ENCODE data around the gene C1QB. TPM values are rescaled to one million over a fixed set of nuclear protein-coding genes. Genes with fewer than 3 reads are reported as not detected.

The C1QB gene
- total and polyA plus RNA-seq, 2 experiments from 2014 or later: not detected

DNA sequence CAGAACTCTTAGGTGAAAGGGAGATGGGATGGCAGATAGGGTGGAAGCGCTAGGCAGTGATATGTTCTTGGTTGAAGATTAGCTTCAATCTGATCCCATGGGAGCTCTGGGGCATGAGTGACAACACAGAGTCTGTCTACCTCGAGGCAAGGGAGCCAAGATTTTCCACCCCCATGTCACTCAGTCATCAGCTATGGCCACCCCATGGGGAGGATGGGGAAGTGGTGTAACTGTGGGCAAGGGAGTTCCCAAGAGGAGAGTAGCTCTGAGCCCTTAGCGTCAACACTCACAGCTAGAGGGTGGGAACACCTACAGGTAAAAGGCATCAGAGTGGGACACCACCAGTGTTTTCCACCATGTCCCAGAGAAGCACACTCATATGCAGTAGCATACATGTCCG lies 46.9 kb upstream of the C1QB start (continued):
- TF ChIP-seq, protein P1, sequence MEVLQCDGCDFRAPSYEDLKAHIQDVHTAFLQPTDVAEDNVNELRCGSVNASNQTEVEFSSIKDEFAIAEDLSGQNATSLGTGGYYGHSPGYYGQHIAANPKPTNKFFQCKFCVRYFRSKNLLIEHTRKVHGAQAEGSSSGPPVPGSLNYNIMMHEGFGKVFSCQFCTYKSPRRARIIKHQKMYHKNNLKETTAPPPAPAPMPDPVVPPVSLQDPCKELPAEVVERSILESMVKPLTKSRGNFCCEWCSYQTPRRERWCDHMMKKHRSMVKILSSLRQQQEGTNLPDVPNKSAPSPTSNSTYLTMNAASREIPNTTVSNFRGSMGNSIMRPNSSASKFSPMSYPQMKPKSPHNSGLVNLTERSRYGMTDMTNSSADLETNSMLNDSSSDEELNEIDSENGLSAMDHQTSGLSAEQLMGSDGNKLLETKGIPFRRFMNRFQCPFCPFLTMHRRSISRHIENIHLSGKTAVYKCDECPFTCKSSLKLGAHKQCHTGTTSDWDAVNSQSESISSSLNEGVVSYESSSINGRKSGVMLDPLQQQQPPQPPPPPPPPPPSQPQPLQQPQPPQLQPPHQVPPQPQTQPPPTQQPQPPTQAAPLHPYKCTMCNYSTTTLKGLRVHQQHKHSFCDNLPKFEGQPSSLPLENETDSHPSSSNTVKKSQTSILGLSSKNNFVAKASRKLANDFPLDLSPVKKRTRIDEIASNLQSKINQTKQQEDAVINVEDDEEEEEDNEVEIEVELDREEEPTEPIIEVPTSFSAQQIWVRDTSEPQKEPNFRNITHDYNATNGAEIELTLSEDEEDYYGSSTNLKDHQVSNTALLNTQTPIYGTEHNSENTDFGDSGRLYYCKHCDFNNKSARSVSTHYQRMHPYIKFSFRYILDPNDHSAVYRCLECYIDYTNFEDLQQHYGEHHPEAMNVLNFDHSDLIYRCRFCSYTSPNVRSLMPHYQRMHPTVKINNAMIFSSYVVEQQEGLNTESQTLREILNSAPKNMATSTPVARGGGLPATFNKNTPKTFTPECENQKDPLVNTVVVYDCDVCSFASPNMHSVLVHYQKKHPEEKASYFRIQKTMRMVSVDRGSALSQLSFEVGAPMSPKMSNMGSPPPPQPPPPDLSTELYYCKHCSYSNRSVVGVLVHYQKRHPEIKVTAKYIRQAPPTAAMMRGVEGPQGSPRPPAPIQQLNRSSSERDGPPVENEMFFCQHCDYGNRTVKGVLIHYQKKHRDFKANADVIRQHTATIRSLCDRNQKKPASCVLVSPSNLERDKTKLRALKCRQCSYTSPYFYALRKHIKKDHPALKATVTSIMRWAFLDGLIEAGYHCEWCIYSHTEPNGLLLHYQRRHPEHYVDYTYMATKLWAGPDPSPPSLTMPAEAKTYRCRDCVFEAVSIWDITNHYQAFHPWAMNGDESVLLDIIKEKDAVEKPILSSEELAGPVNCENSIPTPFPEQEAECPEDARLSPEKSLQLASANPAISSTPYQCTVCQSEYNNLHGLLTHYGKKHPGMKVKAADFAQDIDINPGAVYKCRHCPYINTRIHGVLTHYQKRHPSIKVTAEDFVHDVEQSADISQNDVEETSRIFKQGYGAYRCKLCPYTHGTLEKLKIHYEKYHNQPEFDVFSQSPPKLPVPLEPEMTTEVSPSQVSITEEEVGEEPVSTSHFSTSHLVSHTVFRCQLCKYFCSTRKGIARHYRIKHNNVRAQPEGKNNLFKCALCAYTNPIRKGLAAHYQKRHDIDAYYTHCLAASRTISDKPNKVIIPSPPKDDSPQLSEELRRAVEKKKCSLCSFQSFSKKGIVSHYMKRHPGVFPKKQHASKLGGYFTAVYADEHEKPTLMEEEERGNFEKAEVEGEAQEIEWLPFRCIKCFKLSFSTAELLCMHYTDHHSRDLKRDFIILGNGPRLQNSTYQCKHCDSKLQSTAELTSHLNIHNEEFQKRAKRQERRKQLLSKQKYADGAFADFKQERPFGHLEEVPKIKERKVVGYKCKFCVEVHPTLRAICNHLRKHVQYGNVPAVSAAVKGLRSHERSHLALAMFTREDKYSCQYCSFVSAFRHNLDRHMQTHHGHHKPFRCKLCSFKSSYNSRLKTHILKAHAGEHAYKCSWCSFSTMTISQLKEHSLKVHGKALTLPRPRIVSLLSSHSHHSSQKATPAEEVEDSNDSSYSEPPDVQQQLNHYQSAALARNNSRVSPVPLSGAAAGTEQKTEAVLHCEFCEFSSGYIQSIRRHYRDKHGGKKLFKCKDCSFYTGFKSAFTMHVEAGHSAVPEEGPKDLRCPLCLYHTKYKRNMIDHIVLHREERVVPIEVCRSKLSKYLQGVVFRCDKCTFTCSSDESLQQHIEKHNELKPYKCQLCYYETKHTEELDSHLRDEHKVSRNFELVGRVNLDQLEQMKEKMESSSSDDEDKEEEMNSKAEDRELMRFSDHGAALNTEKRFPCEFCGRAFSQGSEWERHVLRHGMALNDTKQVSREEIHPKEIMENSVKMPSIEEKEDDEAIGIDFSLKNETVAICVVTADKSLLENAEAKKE (CRISPR knock-in tag; IDR thresholded peaks at IDR 0.05): no peak
- no peak for TF ChIP-seq POLR2AphosphoS5 (IDR thresholded peaks at IDR 0.05; ENCODE audit: low read depth)

DNA sequence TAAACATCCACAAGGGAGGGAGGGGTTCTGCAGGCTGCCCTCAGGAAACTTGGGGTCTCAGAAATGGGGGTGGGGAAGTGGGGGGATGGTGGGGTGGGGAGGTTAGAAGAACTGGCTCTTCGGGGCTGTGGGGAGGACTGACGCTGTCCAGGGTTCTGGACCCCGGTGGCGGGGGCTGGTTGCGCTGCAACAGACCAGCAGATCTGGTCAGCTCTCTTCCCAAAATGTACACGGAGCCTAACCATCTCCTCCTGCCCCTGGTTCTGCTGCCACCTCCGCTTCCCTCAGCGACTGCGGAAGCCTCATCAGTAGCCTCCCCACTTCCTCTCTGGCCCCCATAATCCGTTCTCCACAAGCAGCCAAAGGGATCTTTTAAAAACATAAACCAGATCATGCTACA lies 45.9 kb upstream of the C1QB start:
- Histone ChIP-seq H4K20me1 (replicated peaks; ENCODE audit: insufficient read depth) (peaks cover 9% of the 10 kb centered on the region; the same call in 1 of the 2 replicates), H3K4me2 (no peak overlapping the region), H3F3A (replicated peaks; ENCODE audit: low read depth) (no peaks in the 10 kb centered on the region), H3K27ac (ENCODE audit: low read depth) (no peak overlapping the region), H3K36me3 (ENCODE audit: insufficient read depth) (no peaks in the 10 kb centered on the region), H3K27me3 (ENCODE audit: insufficient read depth) (no peaks in the 10 kb centered on the region), H3K9me2 (ENCODE audit: insufficient read depth) (no peaks in the 10 kb centered on the region), H3K4me3 (no peak overlapping the region), H3K4me1 (ENCODE audit: insufficient read depth) (no peaks in the 10 kb centered on the region), H2AFZ (no peak overlapping the region), H3K79me2 (replicated peaks; ENCODE audit: insufficient read depth) (no peaks in the 10 kb centered on the region)
- DNase-seq (ENCODE audit: low spot score): peak; percentile 57
- TF ChIP-seq, protein P2, sequence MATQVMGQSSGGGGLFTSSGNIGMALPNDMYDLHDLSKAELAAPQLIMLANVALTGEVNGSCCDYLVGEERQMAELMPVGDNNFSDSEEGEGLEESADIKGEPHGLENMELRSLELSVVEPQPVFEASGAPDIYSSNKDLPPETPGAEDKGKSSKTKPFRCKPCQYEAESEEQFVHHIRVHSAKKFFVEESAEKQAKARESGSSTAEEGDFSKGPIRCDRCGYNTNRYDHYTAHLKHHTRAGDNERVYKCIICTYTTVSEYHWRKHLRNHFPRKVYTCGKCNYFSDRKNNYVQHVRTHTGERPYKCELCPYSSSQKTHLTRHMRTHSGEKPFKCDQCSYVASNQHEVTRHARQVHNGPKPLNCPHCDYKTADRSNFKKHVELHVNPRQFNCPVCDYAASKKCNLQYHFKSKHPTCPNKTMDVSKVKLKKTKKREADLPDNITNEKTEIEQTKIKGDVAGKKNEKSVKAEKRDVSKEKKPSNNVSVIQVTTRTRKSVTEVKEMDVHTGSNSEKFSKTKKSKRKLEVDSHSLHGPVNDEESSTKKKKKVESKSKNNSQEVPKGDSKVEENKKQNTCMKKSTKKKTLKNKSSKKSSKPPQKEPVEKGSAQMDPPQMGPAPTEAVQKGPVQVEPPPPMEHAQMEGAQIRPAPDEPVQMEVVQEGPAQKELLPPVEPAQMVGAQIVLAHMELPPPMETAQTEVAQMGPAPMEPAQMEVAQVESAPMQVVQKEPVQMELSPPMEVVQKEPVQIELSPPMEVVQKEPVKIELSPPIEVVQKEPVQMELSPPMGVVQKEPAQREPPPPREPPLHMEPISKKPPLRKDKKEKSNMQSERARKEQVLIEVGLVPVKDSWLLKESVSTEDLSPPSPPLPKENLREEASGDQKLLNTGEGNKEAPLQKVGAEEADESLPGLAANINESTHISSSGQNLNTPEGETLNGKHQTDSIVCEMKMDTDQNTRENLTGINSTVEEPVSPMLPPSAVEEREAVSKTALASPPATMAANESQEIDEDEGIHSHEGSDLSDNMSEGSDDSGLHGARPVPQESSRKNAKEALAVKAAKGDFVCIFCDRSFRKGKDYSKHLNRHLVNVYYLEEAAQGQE (IDR thresholded peaks at IDR 0.05; ENCODE audit: unreplicated experiment): peak; percentile 83
- no peak for TF ChIP-seq ZNF331 (CRISPR knock-in tag; IDR thresholded peaks at IDR 0.05; ENCODE audit: low read depth)
- H3K36me3 Mint-ChIP-seq (ENCODE audit: low read depth): no peaks in the 10 kb centered on the region
- H3K27ac Mint-ChIP-seq: no peak overlapping the region
- H3K4me3 Mint-ChIP-seq: no peak overlapping the region
- peaks cover 25% of the 10 kb centered on the region for H3K27me3 Mint-ChIP-seq (ENCODE audit: insufficient read depth, low read depth, poor library complexity)
- ATAC-seq: peak; percentile 74
- H3K9me3 Mint-ChIP-seq: no peaks in the 10 kb centered on the region; the same call in 2 of the 3 replicates
- H3K4me1 Mint-ChIP-seq: peaks cover 34% of the 10 kb centered on the region

Measured in GM23338 (cell line).